ENCODE data around the gene FANCI.
"Not testable (repeated sequence)": the region's sequence is repeated elsewhere in the genome, so short reads cannot be mapped to it uniquely, and the experiment has no call there.

The FANCI gene

DNA sequence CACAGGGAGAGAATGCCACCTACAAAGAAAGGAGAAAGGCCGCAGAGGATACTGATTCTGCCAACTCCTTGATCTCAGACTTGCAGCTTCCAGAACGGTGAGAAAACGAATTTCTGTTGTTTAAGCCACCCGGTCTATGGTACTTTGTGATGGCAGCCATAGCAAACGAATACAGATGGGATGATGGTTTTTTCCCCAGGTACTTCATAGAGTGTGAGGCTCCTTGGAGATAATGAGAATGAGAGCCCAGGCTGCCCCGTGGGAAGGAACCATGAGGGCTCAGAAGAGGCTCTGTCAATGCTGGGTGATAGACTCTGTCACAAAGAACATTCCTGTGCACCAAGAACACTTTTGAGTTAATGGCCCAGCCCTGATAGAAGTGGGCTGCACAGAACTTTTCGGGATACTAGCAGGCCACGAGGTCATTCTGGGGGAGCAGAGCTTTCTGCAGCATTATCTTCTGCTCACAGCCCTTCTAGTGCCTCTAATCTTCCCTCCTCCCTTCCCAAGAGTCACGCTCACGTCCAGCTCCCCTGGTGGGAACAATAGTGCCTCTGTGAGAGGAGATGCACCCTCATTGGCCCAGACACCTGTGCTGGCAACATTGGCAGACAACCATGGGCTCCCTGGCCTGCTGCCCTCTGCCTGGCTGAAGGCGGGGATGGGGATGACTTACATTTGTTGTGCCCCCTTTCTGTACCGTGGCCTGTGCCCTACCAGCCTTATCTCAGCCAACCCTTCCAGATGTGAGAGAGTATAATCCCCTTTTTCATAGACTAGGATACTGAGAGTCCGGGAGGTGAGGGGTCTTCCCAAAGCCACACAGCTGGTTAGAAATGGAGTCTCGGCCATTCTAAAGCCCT is 17.2 kb upstream of the FANCI start:
- DNase-seq = no peak

GRCh38 chr15:89227425-89227824 is 16.4 kb upstream of the FANCI start:
- DNase-seq = no peak

- no peak for DNase-seq
These were observed 13.5 kb upstream of the FANCI start for GRCh38 chr15:89230277-89230676.

GRCh38 chr15:89231832-89232231 is 11.9 kb upstream of the FANCI start:
- no peak for DNase-seq

DNA sequence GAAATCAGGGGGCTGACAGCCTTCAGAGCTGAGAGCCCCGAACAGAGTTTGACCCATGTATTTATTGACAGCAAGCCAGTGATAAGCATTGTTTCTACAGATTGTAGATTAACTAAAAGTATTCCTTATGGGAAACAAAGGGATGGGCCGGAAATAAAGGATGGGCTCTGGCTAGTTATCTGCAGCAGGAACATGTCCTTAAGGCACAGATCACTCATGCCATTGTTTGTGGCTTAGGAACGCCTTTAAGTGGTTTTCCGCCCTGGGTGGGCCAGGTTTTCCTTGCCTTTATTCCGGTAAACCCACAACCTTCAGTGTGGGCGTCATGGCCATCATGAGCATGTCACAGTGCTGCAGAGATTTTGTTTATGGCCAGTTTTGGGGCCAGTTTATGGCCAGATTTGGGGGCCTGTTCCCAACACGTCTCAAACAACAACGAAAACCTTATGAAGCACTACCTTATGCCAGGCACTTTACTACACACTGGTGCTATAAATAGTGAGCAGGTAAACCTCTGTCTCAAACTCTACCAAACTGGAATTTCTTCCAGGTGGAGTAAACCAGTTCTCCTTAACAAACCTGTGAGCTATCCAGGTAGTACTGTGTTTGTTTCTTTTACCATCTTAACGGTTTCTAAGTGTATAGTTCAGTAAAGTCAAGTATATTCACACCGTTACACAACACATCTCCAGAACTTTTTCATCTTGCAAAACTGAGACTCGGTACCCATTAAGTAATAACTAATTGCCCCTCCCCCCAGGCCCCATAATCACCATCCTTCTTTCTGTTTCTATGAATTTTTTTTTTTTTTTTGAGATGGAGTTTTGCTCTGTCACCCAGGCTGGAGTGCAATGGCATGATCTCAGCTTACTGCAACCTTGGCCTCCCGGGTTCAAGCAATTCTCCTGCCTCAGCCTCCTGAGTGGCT is 3.6 kb upstream of the FANCI start:
- DNase-seq = not testable (repeated sequence)

DNA sequence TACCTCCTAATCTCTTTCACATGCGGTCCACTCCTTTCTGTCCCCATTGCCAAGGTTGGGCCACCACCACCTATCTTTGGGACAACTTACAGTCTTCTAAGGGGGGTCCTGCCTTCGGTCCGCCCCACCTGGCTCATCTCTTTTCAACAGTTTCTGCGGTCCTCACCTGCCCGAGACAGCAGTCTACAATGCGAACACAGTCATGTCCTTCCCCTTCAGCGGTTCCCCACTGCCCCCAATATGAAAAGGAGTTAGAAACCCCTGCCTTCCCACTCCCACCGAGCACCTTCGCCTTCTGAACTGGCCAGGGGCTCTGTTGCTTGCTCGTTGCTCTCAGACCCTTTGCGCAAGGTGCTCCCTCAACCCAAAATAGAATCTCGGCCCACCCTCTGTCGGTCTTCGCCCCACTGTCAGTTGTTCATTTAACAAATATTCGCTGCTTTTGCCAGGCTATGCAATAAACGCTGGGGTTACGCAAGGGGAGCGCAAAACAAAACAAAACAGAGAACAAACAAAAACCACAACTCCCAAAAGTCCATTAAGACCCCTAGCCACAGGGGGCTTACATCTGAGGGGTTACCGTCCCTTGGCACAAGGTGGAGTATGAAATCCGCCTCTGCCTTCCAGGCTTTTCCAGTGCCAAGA is 611 bp upstream of the FANCI start:
- no peak for DNase-seq

DNA sequence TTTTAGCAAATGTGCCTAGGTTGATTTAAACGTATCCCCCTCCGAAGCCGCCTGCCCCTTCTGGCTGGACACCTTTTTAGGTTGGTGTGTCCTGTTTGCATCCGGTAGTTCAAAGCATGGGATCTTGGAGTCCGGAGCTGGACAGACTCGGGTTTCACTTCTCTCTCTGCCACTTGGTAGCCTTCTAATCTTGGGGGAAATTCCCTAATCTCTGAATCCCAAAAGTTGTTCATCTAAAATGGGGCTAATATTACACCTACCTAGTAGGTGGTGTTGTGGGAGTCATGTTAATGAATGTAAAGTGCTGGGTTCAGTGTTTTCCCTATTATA is 760 bp downstream of the FANCI start:
- no peak for DNase-seq

- no peak for DNase-seq
These were observed 3.7 kb downstream of the FANCI start for GRCh38 chr15:89247446-89247845.

DNA sequence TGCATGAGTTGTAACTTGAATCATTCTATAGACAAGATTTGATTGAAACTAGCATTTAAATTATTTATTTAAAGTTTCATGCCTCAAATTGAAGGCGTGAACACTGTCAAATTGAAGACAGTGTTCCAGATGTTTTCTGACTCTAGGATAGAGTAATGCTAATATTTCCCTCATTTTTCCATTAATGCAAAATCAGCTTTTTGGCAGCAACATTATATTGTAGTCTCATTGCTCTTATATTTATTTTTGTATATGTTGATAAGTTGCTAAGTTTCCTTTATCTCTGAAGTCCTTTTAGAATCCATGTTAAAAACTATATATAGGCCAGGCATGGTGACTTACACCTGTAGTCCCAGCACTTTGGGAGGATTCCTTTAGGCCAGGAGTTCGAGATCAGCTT is 4.8 kb downstream of the FANCI start:
- DNase-seq = no peak

DNA sequence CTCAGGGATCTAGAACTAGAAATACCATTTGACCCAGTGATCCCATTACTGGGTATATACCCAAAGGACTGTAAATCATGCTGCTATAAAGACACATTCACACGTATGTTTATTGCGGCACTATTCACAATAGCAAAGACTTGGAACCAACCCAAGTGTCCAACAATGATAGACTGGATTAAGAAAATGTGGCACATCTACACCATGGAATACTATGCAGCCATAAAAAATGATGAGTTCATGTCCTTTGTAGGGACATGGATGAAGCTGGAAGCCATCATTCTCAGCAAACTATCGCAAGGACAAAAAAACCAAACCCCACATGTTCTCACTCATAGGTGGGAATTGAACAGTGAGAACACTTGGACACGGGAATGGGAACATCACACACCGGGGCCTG is 6.4 kb downstream of the FANCI start:
- not testable (repeated sequence) for DNase-seq

DNA sequence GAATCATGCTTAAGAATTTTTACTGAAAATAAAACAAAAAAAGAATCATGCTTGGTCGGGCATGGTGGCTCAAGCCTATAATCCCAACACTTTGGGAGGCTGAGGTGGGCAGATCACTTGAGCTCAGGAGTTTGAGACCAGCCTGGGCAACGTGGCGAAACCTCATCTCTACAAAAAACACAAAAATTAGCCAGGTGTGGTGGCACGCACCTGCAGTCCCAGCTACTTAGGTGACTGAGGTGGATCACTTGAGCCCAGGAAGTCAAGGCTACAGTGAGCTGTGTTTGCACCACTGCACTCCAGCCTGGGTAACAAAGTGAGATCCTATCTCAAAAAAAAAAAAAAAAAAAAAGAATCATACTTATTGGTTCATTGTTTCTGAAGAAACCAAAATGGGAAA is 33.5 kb downstream of the FANCI start:
- DNase-seq = not testable (repeated sequence)

DNA sequence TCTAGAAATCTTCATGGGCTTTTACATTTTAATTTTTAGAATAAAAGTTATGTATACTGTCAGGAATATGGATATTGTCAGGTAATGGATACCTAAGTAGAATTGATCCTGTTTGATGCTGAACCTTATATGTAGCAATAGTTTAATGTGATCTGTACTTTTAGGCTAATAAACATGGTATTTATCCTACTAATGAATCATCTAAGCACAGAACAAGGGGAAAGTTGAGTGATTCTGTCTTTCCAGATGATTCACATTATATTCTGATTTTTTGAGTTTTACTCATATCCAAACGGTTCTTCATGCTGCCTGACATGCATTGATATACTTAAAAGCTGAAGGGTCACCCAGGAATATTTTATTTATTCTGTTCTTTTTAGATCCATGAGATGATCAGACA is 34.5 kb downstream of the FANCI start:
- no peak for DNase-seq

DNA sequence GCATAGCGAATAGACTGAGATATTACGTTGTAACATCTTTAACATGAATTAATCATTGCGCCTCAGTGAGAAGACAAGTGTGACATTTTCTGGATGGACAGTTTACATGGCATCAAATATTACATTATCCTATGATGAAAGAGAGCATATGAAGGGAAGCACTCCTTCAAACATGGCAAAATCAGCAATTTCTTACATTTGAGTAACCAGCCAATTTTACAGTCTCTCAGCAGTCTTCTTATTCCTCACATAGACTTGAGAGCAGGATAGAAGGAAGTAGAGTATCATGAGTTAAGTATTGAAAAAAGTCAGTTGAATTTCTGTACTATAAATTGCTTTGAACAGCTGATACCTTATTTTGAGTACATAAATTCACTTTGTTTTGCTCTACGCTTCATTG is 38.9 kb downstream of the FANCI start:
- no peak for DNase-seq

DNA sequence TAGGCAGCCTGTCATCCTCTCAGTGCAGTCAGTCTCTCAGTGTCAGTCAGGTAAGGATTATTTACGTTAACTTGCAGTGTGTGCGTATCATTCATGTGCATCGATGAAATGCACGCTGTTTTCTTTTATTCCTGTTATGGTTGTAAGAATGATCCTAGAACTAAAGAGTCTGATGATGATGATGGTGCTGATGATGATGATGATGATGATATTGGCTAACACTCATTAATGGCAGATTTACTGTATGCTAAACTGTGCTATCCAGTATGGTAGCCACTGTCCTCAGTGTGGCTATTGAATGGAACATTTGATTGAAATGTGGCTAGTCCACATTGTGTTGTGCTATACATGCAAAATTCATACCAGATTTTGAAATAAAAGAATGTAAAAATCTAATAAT is 39.4 kb downstream of the FANCI start:
- no peak for DNase-seq

GRCh38 chr15:89291934-89292438 is 48.2 kb downstream of the FANCI start:
- DNase-seq = no peak

DNA sequence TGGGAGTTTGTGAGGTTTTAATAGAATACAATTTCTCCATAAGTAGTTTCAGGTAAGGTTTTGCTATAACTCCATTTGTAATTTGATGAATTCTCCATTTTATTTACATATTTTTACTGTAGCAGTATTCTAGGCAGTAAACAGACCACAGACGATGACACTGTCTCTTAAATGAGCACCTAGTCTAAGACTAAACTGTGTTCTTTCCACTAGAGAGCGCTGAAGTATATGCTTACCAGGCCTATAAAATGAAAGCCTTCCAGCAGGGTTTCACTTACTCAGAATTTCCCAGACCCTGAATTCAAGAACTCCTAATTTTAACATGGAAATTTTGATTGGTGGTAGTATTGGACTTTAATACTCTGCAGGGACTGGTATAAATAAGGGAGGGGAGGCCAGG is 49.2 kb downstream of the FANCI start:
- no peak for DNase-seq

DNA sequence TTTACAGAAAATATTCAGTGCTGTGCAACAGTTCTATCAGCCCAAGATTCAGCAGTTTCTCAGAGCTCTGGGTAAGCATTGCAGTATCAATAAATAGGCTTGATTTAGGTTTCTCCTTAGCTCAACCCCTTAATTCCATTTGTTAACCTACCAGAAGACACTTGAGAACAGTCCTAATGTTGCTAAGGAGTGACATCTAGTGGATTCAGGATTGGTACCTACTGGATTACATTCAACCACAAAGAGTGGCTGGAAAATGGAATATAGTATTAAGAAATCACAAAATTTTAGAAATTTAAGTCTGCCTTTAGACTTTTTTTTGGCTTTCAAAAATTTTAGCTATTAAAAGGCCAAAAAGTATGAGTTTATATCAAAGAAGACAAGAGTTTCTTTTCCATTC is 56.1 kb downstream of the FANCI start:
- DNase-seq = no peak

DNA sequence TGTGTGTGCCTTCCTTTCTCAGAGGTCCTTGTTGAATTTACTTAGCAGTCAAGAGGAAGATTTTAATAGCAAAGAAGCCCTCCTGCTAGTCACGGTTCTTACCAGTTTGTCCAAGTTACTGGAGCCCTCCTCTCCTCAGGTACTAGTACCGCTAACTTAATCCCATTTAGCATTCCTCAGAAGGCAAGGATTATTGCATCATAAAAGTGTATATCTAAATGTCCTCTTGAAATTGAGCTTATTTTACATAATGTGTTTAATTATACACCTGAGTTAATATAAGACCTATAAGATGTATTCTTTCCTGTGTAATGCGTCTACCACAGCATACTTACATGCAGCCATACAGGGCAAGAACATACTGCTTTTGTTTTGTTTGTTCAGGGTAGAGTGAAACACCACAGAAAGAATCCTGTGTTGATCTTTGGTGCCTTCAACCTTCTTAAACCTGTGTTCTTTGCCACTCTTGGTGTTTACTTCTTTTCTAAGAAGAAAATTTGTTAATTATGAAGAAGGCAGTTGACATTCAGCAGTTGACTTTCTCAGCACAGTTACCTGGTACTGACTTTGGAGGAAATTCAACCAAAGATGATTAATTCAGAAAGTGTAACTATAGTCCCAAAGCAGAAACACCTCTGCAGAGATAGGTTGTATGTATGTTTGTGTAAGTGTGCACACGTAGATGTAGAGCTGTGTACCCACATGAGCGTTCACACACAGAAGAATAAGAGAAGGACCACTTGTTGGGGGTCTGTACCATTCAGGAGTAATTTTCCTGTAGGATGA is 57.7 kb downstream of the FANCI start:
- DNase-seq = no peak

GRCh38 chr15:89303986-89304385 is 60.2 kb downstream of the FANCI start:
- DNase-seq = no peak

DNA sequence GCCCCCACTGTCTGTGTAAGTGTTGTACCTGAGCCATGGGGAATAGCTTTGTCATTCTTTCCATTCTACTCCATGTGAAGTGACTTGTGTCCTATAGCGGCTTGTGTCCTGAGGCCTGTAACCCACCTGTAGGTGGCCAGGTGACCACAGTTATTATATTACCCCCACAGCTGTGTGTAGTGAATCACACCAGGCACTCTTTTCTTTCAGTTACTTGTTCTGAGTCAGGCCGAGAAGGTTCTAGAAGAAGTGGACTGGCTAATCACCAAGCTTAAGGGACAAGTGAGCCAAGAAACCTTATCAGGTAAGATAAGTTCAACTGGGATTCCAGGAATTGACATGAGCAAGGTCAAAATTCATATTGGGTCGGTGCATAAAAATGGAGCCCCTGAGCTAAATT is 61.6 kb downstream of the FANCI start:
- no peak for DNase-seq

GRCh38 chr15:89307046-89307587 is 63.3 kb downstream of the FANCI start:
- DNase-seq = no peak

GRCh38 chr15:89307791-89308190 is 64.0 kb downstream of the FANCI start:
- no peak for DNase-seq

Data from stimulated activated CD4-positive, alpha-beta T cell treated with anti-CD3 and anti-CD28 coated beads, Interleukin-4, amount 100 ng/mL, for 1 hour (primary cell).